DMS53 treated with DMSO at 0.1 percent for 48 hours (cell line): ENCODE results near the gene TIMMDC1.

Experiments used
- DNase-seq: peaks from one replicate; lab custom pipeline; 2025; ENCODE audit not compliant: unreplicated experiment; lab: John Stamatoyannopoulos, UW

The TIMMDC1 gene

GRCh38 chr3:119498186-119499011 lies at the start of gene TIMMDC1:
Gene TIMMDC1 (plus strand): TSS chr3:119498547. CDS start chr3:119498734, 187 bp downstream.
- DNase-seq, result peak; percentile 86

DNA sequence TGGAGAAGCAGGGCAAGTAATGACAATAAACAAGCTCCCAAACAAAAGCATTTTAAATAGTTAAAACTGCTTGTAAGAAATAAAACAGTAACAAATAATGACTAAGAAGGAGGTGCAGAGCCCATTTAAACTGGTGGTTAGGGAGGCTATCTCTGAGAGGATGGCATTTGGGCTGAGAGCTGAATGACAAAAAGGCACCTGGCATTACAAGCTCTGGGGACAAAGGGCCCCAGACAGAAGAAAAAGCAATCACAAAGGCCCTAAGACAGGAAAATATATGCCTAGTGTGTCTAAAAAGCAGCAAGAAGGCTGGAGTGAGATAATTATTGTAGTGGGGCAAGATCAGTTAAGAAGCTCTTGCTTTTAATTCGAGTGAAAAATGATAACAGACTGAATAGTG lies 44.5 kb upstream of the TIMMDC1 start:
- no peak for DNase-seq

DNA sequence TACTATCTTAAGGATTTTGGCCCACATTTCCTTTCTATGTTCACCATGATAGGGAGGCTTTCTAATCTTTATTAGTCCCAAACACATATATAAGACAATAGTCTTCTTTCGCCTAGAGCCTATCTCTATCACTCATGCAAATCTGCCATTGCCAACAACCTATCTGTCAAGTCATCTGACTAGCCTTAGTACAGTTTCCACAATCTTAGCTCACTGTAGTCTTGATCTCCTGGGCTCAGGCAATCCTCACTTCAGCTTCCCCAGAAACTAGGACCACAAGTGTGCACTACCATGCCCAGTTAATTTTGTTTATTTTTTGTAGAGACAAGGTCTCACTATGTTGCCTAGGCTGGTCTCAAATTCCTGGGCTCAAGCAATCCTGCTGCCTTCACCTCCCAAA lies 41.9 kb upstream of the TIMMDC1 start:
- no peak for DNase-seq

GRCh38 chr3:119457246-119457645 lies 41.1 kb upstream of the TIMMDC1 start:
- DNase-seq, result no peak

GRCh38 chr3:119463171-119464169 lies 34.9 kb upstream of the TIMMDC1 start, which contains the start of gene TMEM39A:
Gene TMEM39A (minus strand): TSS chr3:119463615. CDS start chr3:119462074, 1,541 bp downstream.
- DNase-seq, result peak; percentile 93

GRCh38 chr3:119468041-119468440 lies 30.3 kb upstream of the TIMMDC1 start:
- no peak for DNase-seq

DNA sequence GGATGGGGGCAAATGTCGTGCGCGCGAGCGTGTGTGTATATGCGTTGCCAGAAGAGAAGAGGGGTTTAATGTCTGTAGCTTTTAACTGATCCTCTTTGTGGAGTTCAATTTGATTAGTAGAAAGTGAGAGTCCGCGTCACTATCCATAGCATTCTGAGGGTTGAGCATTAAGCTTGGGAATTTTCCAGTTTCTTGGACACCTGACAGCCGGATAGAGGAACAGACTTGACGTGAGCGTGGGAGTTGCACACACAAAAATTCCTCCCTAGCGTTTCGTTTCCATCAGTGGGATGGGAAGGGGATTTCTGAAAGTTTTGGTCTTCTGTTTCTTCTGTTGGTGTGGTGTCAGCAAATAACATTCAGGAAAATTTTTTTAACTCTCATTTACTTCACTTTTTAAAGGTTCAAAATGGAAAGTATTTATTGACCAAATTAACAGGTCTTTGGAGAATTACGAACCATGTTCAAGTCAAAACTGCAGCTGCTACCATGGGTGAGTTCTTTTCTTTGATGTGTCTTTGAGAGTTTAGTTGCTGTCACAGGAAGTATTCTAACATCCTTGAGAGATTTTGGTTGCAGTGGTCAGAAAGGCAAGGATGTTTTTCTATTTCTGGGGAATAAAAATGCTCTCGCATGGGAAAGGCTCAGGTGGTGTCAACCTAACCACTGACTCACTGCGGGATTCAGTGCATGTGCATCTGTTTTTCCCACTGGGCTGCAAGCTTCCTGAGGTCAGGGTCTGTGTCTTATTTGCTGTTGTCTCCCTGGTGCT lies 28.7 kb upstream of the TIMMDC1 start:
- DNase-seq, result no peak

GRCh38 chr3:119470866-119471265 lies 27.5 kb upstream of the TIMMDC1 start:
- DNase-seq, result no peak

DNA sequence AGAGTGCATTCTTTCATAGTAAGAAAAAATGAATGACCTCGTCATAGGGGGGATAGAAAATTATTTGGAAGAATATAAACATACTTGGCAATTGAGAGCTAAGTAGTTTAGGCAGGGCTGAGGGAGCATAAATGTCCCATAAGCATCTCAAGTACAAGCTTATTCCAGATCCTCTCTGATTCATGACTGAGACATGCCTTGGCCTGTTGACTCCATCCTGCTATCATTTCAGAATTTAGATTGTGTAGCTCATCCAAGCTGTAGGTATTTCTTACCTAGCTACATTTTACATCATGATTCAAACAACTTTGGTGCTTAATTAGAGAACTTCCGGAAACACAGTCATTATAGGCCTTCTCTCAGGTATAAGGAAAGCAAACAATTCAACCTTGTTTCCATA lies 17.3 kb upstream of the TIMMDC1 start:
- DNase-seq, result no peak

- no peak for DNase-seq
These were observed 15.2 kb upstream of the TIMMDC1 start for GRCh38 chr3:119483101-119483500.

GRCh38 chr3:119485563-119485962 lies 12.8 kb upstream of the TIMMDC1 start:
- DNase-seq, result no peak

DNA sequence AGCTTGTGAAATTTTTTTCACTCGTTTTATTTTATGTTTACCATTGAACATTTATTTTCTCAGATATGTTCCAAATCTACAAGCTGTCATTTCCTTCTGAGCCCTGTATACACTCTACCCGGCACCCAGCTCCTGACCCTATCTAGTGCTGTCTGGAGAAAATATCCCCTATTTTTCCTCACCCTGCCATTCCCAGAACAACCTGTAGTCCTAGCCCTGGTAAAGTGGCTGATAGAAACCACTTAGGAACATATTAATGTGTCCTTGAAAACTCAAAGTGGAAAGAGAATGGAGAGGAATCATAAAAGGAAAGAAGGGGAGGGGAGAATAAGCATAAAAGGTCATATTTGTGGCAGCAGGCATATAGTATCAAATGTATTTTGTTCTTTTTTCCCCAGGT lies 8.2 kb upstream of the TIMMDC1 start:
- DNase-seq, result no peak

GRCh38 chr3:119492128-119492527 lies 6.2 kb upstream of the TIMMDC1 start:
- no peak for DNase-seq

DNA sequence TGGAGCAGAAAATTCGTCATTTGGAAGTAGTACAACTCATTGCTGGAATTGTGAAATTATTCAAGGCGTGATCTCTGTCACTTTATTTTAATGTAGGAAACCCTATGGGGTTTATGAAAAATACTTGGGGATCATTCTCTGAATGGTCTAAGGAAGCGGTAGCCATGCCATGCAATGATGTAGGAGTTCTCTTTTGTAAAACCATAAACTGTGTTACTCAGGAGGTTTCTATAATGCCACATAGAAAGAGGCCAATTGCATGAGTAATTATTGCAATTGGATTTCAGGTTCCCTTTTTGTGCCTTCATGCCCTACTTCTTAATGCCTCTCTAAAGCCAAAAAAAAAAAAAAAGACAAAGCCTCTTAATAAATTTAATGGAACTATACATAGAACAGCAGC lies 5.5 kb upstream of the TIMMDC1 start:
- DNase-seq, result no peak

GRCh38 chr3:119494597-119494996 lies 3.8 kb upstream of the TIMMDC1 start:
- DNase-seq, result no peak

- no peak for DNase-seq
These were observed 544 bp upstream of the TIMMDC1 start for GRCh38 chr3:119497820-119498185.

GRCh38 chr3:119500265-119500664 lies 1.9 kb downstream of the TIMMDC1 start:
- DNase-seq, result no peak

GRCh38 chr3:119500901-119501300 lies 2.6 kb downstream of the TIMMDC1 start:
- DNase-seq, result no peak

- DNase-seq, result no peak
These were observed 8.3 kb downstream of the TIMMDC1 start for GRCh38 chr3:119506631-119507030.

- no peak for DNase-seq
These were observed 9.1 kb downstream of the TIMMDC1 start for GRCh38 chr3:119507404-119507803.
